ENCODE results near the gene CISH.

GRCh38 chr3:50657816-50658215 is 46.2 kb upstream of the CISH start:
- TF ChIP-seq, protein P1, sequence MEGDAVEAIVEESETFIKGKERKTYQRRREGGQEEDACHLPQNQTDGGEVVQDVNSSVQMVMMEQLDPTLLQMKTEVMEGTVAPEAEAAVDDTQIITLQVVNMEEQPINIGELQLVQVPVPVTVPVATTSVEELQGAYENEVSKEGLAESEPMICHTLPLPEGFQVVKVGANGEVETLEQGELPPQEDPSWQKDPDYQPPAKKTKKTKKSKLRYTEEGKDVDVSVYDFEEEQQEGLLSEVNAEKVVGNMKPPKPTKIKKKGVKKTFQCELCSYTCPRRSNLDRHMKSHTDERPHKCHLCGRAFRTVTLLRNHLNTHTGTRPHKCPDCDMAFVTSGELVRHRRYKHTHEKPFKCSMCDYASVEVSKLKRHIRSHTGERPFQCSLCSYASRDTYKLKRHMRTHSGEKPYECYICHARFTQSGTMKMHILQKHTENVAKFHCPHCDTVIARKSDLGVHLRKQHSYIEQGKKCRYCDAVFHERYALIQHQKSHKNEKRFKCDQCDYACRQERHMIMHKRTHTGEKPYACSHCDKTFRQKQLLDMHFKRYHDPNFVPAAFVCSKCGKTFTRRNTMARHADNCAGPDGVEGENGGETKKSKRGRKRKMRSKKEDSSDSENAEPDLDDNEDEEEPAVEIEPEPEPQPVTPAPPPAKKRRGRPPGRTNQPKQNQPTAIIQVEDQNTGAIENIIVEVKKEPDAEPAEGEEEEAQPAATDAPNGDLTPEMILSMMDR (IDR thresholded peaks at IDR 0.05; ENCODE audit: low read depth, low read length) = no peak
- no peak for TF ChIP-seq POLR2A (IDR thresholded peaks at IDR 0.05; ENCODE audit: extremely low read depth, insufficient read length)
- no peak for TF ChIP-seq MYC (IDR thresholded peaks at IDR 0.05; ENCODE audit: low read depth, low read length)
- no peak for TF ChIP-seq MAX (IDR thresholded peaks at IDR 0.05; ENCODE audit: low read depth, low read length)

Measured in NB4 (cell line).